Naive thymus-derived CD4-positive, alpha-beta T cell (primary cell): Measurements from ENCODE around the gene CELF3. TPM values are rescaled to one million over a fixed set of nuclear protein-coding genes. Genes with fewer than 3 reads are reported as not detected.
A peak's percentile ranks its signal among the peaks of the same experiment; 100 is the strongest.

ENCODE experiments used
- ATAC-seq: fragments of 150-1000 bp; cut with Tn5 transposase; 2 replicates; pipeline ENCODE4 v1.10.0; 2021; ENCODE audit warnings: mild to moderate bottlenecking, moderate library complexity
- CTCF ChIA-PET: fragments of 350-600 bp; sonication (Branson Sonifier 250); formaldehyde crosslinking; loops from one replicate; lab custom pipeline; 2021; ENCODE audit warnings: antibody characterized with exemption; lab: Charles Lee
- POLR2A ChIA-PET: fragments of 350-600 bp; sonication (Branson Sonifier 250); formaldehyde crosslinking; loops from one replicate; lab custom pipeline; 2021; ENCODE audit warnings: antibody characterized with exemption, inconsistent platforms; lab: Charles Lee
- DNase-seq, 9 donors: peaks; one replicate each; pipeline versions ENCODE4 v3.0.0 to v3.0.0-alpha.2; 2020 to 2022; ENCODE audit warnings: mixed read lengths in 1 of 9
- H3K27ac ChIP-seq: one replicate; pipeline ENCODE4 v1.7.0; 2013; ENCODE audit warnings: mild to moderate bottlenecking, low read depth, low read length, moderate library complexity
- H3K27me3 ChIP-seq, 2 donors: one replicate each; pipeline ENCODE4 v1.7.0; 2013; ENCODE audit warnings: low read length in 2 of 2, mild to moderate bottlenecking in 2 of 2, moderate library complexity in 2 of 2; ENCODE audit not compliant: control insufficient read depth in 2 of 2, insufficient read depth in 2 of 2
- H3K36me3 ChIP-seq, 3 experiments: 1 replicate in 2 of 3; 2 replicates in 1 of 3; pipeline ENCODE4 v1.7.0; 2013; ENCODE audit warnings: low read length in 3 of 3, mild to moderate bottlenecking in 3 of 3, moderate library complexity in 1 of 3; ENCODE audit not compliant: insufficient read depth in 3 of 3, control insufficient read depth in 2 of 3
- H3K4me1 ChIP-seq, 2 donors: one replicate each; pipeline ENCODE4 v1.7.0; 2013; ENCODE audit warnings: low read length in 2 of 2, mild to moderate bottlenecking in 2 of 2, moderate library complexity in 1 of 2; ENCODE audit not compliant: control insufficient read depth in 2 of 2, insufficient read depth in 2 of 2
- H3K4me3 ChIP-seq: 2 replicates; pipeline ENCODE4 v1.7.0; 2013; ENCODE audit warnings: mild to moderate bottlenecking, low read length
- H3K9me3 ChIP-seq, 3 experiments: 1 replicate in 2 of 3; 2 replicates in 1 of 3; pipeline ENCODE4 v1.7.0; 2013; ENCODE audit warnings: low read length in 3 of 3; ENCODE audit not compliant: control insufficient read depth in 2 of 3
- H3K27ac Mint-ChIP-seq, 9 donors: one replicate each; pipeline ENCODE4 v1.8.0; 2020 to 2022; ENCODE audit warnings: mixed read lengths in 9 of 9, mild to moderate bottlenecking in 8 of 9, moderate library complexity in 5 of 9, inconsistent platforms in 2 of 9
- H3K27me3 Mint-ChIP-seq, 5 donors: one replicate each; pipeline ENCODE4 v1.8.0; 2021 to 2022; ENCODE audit warnings: mixed read lengths in 5 of 5, mild to moderate bottlenecking in 1 of 5
- H3K36me3 Mint-ChIP-seq, 5 donors: one replicate each; pipeline ENCODE4 v1.8.0; 2020 to 2022; ENCODE audit warnings: mixed read lengths in 5 of 5, mild to moderate bottlenecking in 3 of 5, inconsistent platforms in 1 of 5
- H3K4me1 Mint-ChIP-seq, 7 donors: one replicate each; pipeline ENCODE4 v1.8.0; 2020 to 2022; ENCODE audit warnings: mixed read lengths in 7 of 7, mild to moderate bottlenecking in 3 of 7, inconsistent platforms in 1 of 7
- H3K4me3 Mint-ChIP-seq, 10 donors: one replicate each; pipeline ENCODE4 v1.8.0; 2020 to 2022; ENCODE audit warnings: mild to moderate bottlenecking in 10 of 10, mixed read lengths in 10 of 10, moderate library complexity in 6 of 10, inconsistent platforms in 2 of 10
- H3K9me3 Mint-ChIP-seq, 11 donors: one replicate each; pipeline ENCODE4 v1.8.0; 2020 to 2022; ENCODE audit warnings: mixed read lengths in 11 of 11, mild to moderate bottlenecking in 4 of 11, inconsistent platforms in 1 of 11, moderate library complexity in 1 of 11
- intact Hi-C, 2 donors: fragments of 100-400 bp; cut with micrococcal nuclease; formaldehyde crosslinking; loops; one replicate each; pipeline ENCODE4 v1.15.1; 2023
- polyA plus RNA-seq, 2 donors: library from polyadenylated mRNA; unstranded; fragments of 300-500 nt; fragmentation: Illumina TruSeq; gene quantifications; one replicate each; pipeline ENCODE4 v1.2.3, GENCODE V29; 2021
- total RNA-seq, 6 experiments: library from RNA in 5 of 6; stranded (reverse) in 5 of 6; gene quantifications; 1 replicate in 5 of 6; 2 replicates in 1 of 6; pipeline ENCODE4 v1.2.3 and lab custom pipeline; 2021 to 2026

Gene CELF3
- total RNA-seq, result not detected
- not detected for polyA plus RNA-seq
- total RNA-seq (lab: John Stamatoyannopoulos, UW), result not detected

DNA sequence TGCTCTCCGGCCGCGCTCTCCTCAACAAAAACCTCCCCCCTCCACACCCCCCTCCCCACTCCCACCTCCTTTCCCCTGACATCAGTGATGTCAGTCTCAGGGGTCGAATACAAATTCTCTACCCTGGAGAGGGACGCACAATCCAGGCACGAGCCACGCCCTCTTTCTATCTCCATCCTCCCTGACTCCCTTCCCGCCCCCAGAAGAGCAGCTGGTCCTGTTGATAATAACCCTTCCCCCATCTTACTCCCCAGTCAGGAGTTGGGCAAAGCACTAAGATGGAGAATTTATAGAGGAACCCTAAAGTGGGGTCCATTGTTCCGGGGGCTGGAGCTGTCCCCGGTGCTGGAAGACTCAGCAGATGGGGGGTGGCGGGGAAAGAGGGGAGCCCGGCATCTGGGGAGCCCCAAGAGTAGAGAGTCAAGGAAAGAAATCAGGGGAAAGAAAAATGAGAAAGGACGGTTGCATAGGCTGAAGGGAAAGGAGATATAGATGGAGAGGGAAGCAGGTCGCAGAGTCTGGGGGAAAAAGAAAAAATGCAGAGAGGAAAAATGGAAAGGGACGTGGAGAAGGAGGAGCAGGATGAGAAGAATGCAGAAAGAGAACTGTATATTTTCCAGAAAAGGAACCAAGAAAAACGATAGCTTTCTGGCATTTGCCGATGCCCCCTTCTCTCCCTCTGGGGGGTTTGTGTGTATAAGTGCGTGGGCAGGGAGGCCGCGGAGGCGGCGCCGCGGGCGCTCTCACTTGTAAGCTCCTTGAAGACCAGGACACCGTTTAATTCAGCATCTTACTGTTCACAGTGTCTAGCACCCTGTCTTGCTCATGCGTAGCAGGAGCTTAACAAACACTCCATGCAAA, at the start of gene CELF3:
Gene CELF3 (minus strand): TSS at position 33 of the 861 bp plus-strand sequence. CDS start 783 bp downstream, outside the sequence.
- no peaks in the 10 kb centered on the region for H3K9me3 ChIP-seq
- H3K36me3 Mint-ChIP-seq, result peaks cover 0 to 5% (median 0%) of the 10 kb centered on the region in 5 donors
- H3K27me3 ChIP-seq, result peaks cover 0 to 9% of the 10 kb centered on the region in 2 donors
- peaks cover 60 to 71% (median 68%) of the 10 kb centered on the region in 5 donors for H3K27me3 Mint-ChIP-seq
- peak within 1 kb of the TSS in 2 of 9 donors; percentile 26 to 75 for H3K27ac Mint-ChIP-seq
- H3K4me3 Mint-ChIP-seq, result peak within 1 kb of the TSS in 8 of 10 donors; percentile 7 to 83 (median 40)
- H3K27ac ChIP-seq, result no peak within 1 kb of the TSS
- no peak within 1 kb of the TSS for H3K4me3 ChIP-seq
- H3K9me3 Mint-ChIP-seq, result peaks cover 0 to 1% (median 0%) of the 10 kb centered on the region in 11 donors
- ChIA-PET POLR2A (interaction anchor here (0.7 kb wide), 1 partner anchor 22 kb away, joined by 3 read pairs; no protein-coding TSS in a partner anchor), CTCF (no interaction called here)
- peaks cover 19 to 39% (median 26%) of the 10 kb centered on the region in 7 donors for H3K4me1 Mint-ChIP-seq
- peaks cover 6 to 14% of the 10 kb centered on the region in 2 donors for H3K4me1 ChIP-seq
- ATAC-seq, result peak; percentile 49
- H3K36me3 ChIP-seq, result no peaks in the 10 kb centered on the region
- peak in 6 of 9 donors; percentile 18 to 40 (median 32) for DNase-seq
- intact Hi-C loops, result no loop called here

- peaks cover 11 to 12% of the 10 kb centered on the region in 2 donors for H3K4me1 ChIP-seq
- H3K9me3 ChIP-seq, result no peaks in the 10 kb centered on the region
- Mint-ChIP-seq H3K36me3 (peaks cover 3 to 23% (median 5%) of the 10 kb centered on the region in 5 donors), H3K4me1 (peaks cover 13 to 31% (median 21%) of the 10 kb centered on the region in 7 donors), H3K9me3 (peaks cover 0 to 3% (median 0%) of the 10 kb centered on the region in 11 donors), H3K27ac (peak overlapping the region; percentile 92 to 100 (median 97)), H3K4me3 (peak overlapping the region; percentile 91 to 98 (median 95)), H3K27me3 (no peaks in the 10 kb centered on the region)
- DNase-seq (no peak), ATAC-seq (no peak)
- ChIA-PET CTCF (interaction anchor here (1.1 kb wide), 1 partner anchor 25 kb away, joined by 4 read pairs; no protein-coding TSS in a partner anchor), POLR2A (interaction anchor here (0.5 to 3.0 kb wide), 10 partner anchors 9 to 437 kb away, joined by 3 to 24 read pairs (median 4); partner anchors contain the start of genes POGZ, SNX27 and TDRKH)
- H3K27me3 ChIP-seq, result no peaks in the 10 kb centered on the region
- H3K27ac ChIP-seq, result peak overlapping the region; percentile 81
- H3K4me3 ChIP-seq, result peak overlapping the region; percentile 76
- H3K36me3 ChIP-seq, result peaks cover 6 to 36% (median 12%) of the 10 kb centered on the region in 3 experiments
- intact Hi-C loops, result loop anchor here (1.0 to 5.0 kb wide), 7 partner anchors 26 to 565 kb away; partner anchors contain the start of genes TDRKH (in 2 of the 2), PI4KB (in 1 of the 2), PIP5K1A (in 1 of the 2) and RIIAD1 (in 1 of the 2)
Measured at GRCh38 chr1:151763990-151764389, 47.4 kb upstream of the CELF3 start.

- Histone ChIP-seq H3K4me3 (peak within 1 kb of the TSS; percentile 76), H3K36me3 (peaks cover 6 to 41% (median 12%) of the 10 kb centered on the region in 3 experiments), H3K27me3 (no peaks in the 10 kb centered on the region), H3K27ac (peak within 1 kb of the TSS; percentile 81), H3K9me3 (no peaks in the 10 kb centered on the region), H3K4me1 (peaks cover 11 to 12% of the 10 kb centered on the region in 2 donors)
- Mint-ChIP-seq H3K27me3 (no peaks in the 10 kb centered on the region), H3K4me3 (peak within 1 kb of the TSS; percentile 91 to 98 (median 95)), H3K9me3 (peaks cover 0 to 3% (median 0%) of the 10 kb centered on the region in 11 donors), H3K36me3 (peaks cover 3 to 23% (median 5%) of the 10 kb centered on the region in 5 donors), H3K27ac (peak within 1 kb of the TSS; percentile 92 to 100 (median 97)), H3K4me1 (peaks cover 13 to 28% (median 21%) of the 10 kb centered on the region in 7 donors)
- POLR2A ChIA-PET, result interaction anchor here (0.5 to 3.0 kb wide), 18 partner anchors 8 to 1283 kb away, joined by 3 to 24 read pairs (median 3); partner anchors contain the start of genes POGZ, SNX27 and TDRKH
- DNase-seq (peak; percentile 73 to 85 (median 82)), ATAC-seq (peak; percentile 99)
- CTCF ChIA-PET, result interaction anchor here (1.1 kb wide), 1 partner anchor 26 kb away, joined by 4 read pairs; no protein-coding TSS in a partner anchor
- intact Hi-C loops, result loop anchor here (1.0 to 5.0 kb wide), 7 partner anchors 27 to 564 kb away; partner anchors contain the start of genes TDRKH (in 2 of the 2), PI4KB (in 1 of the 2), PIP5K1A (in 1 of the 2) and RIIAD1 (in 1 of the 2)
Measured at GRCh38 chr1:151762941-151763921, 46.6 kb upstream of the CELF3 start, which contains the start of gene MRPL9. Gene MRPL9, minus strand, starts transcription at chr1:151763496. Its CDS starts 17 bp downstream, at chr1:151763479.

GRCh38 chr1:151760597-151761385, 44.2 kb upstream of the CELF3 start:
- peaks cover 3 to 35% (median 15%) of the 10 kb centered on the region in 5 donors for H3K36me3 Mint-ChIP-seq
- no peak for ATAC-seq
- ChIA-PET POLR2A (interaction anchor here (0.6 kb wide), 1 partner anchor 510 kb away, joined by 6 read pairs; no protein-coding TSS in a partner anchor), CTCF (no interaction called here)
- peak overlapping the region in 7 of 9 donors; percentile 26 to 82 (median 52) for H3K27ac Mint-ChIP-seq
- peak overlapping the region in 6 of 10 donors; percentile 17 to 58 (median 30) for H3K4me3 Mint-ChIP-seq
- Histone ChIP-seq H3K27me3 (no peaks in the 10 kb centered on the region), H3K36me3 (peaks cover 6 to 56% (median 12%) of the 10 kb centered on the region in 3 experiments), H3K4me3 (no peak overlapping the region), H3K9me3 (no peaks in the 10 kb centered on the region), H3K27ac (no peak overlapping the region), H3K4me1 (peaks cover 11 to 12% of the 10 kb centered on the region in 2 donors)
- intact Hi-C loops, result loop anchor here (5.0 kb wide), 2 partner anchors 38 to 147 kb away; partner anchors contain the start of genes RIIAD1 (in 1 of the 2) and THEM4 (in 1 of the 2)
- no peaks in the 10 kb centered on the region for H3K27me3 Mint-ChIP-seq
- H3K9me3 Mint-ChIP-seq, result peaks cover 0 to 3% (median 0%) of the 10 kb centered on the region in 11 donors
- H3K4me1 Mint-ChIP-seq, result peaks cover 13 to 30% (median 21%) of the 10 kb centered on the region in 7 donors
- no peak for DNase-seq

- Mint-ChIP-seq H3K9me3 (peaks cover 0 to 3% (median 0%) of the 10 kb centered on the region in 11 donors), H3K4me1 (peaks cover 11 to 28% (median 17%) of the 10 kb centered on the region in 7 donors), H3K36me3 (peaks cover 3 to 42% (median 15%) of the 10 kb centered on the region in 5 donors), H3K27me3 (no peaks in the 10 kb centered on the region), H3K27ac (no peak overlapping the region), H3K4me3 (no peak overlapping the region)
- CTCF ChIA-PET, result no interaction called here
- no peaks in the 10 kb centered on the region for H3K9me3 ChIP-seq
- ATAC-seq (no peak), DNase-seq (no peak)
- H3K27me3 ChIP-seq, result no peaks in the 10 kb centered on the region
- peaks cover 11% of the 10 kb centered on the region in 2 donors for H3K4me1 ChIP-seq
- no peak overlapping the region for H3K4me3 ChIP-seq
- POLR2A ChIA-PET, result no interaction called here
- H3K36me3 ChIP-seq, result peaks cover 6 to 63% (median 12%) of the 10 kb centered on the region in 3 experiments
- H3K27ac ChIP-seq, result no peak overlapping the region
- intact Hi-C loops, result loop anchor here in 1 of 2 donors (5.0 kb wide), 1 partner anchor 37 kb away; the partner anchor contains the start of gene RIIAD1
Measured at GRCh38 chr1:151759241-151759640, 42.6 kb upstream of the CELF3 start.
